Hepatocyte (in vitro differentiated cells): ENCODE data around the gene GARIN3.

Source experiments
- CTCF ChIP-seq: fragments of 200-600 bp; sonication (generic); IDR thresholded peaks from 2 replicates; pipeline ENCODE4 v1.5.1; 2016; ENCODE audit warnings: antibody characterized with exemption, mild to moderate bottlenecking; ENCODE audit not compliant: poor library complexity
- EZH2phosphoT487 ChIP-seq: fragments of 200-600 bp; sonication (generic); IDR thresholded peaks from one replicate; pipeline ENCODE4 v1.6.1; 2018; ENCODE audit warnings: antibody characterized with exemption, mild to moderate bottlenecking, low read depth, moderate library complexity; ENCODE audit not compliant: unreplicated experiment, severe bottlenecking

- no peak for TF ChIP-seq EZH2phosphoT487
- no peak for TF ChIP-seq CTCF
Measured at GRCh38 chr5:157204765-157205164, 38.7 kb upstream of the GARIN3 start.
